Right lobe of liver (tissue), 6 donors: ENCODE results near the gene HELZ2. TPM values are rescaled to one million over a fixed set of nuclear protein-coding genes. Genes with fewer than 3 reads are reported as not detected.
"Not testable (repeated sequence)": the region's sequence is repeated elsewhere in the genome, so short reads cannot be mapped to it uniquely, and the experiment has no call there.

Experiments used
- ATAC-seq, 4 donors: fragments of 200-7000 bp; cut with Tn5 transposase; one replicate each; pipeline ENCODE4 v1.9.1; 2020; ENCODE audit warnings: mild to moderate bottlenecking in 4 of 4, moderate library complexity in 4 of 4
- DNase-seq, 3 donors: peaks; one replicate each; pipeline ENCODE4 v3.0.0-alpha.2; 2020
- H3K27ac ChIP-seq, 3 donors: fragments of 200-600 bp; one replicate each; pipeline ENCODE4 v1.8.0; 2022
- H3K27me3 ChIP-seq, 2 donors: fragments of 200-600 bp; one replicate each; pipeline ENCODE4 v1.8.0; 2022
- H3K36me3 ChIP-seq, 4 donors: fragments of 200-600 bp; sonication (generic) in 1 of 4; one replicate each; pipeline versions ENCODE4 v1.5.1 to v1.8.0; 2017 to 2022; ENCODE audit warnings: control low read depth in 1 of 4
- H3K4me1 ChIP-seq, 4 donors: fragments of 200-600 bp; sonication (generic) in 1 of 4; one replicate each; pipeline versions ENCODE4 v1.5.1 to v1.8.0; 2017 to 2022; ENCODE audit warnings: control low read depth in 1 of 4
- H3K4me3 ChIP-seq, 3 donors: fragments of 200-600 bp; one replicate each; pipeline ENCODE4 v1.8.0; 2022
- H3K9me3 ChIP-seq, 4 donors: fragments of 200-600 bp; sonication (generic) in 1 of 4; one replicate each; pipeline versions ENCODE4 v1.5.1 to v1.8.0; 2017 to 2022; ENCODE audit warnings: control low read depth in 1 of 4
- CTCF ChIP-seq, 4 donors: fragments of 200-600 bp in 3 of 4; fragments of 450-650 bp in 1 of 4; IDR thresholded peaks; one replicate each; pipeline versions ENCODE4 v1.5.1 to v1.8.0; 2016 to 2022; ENCODE audit warnings: antibody characterized with exemption in 4 of 4, mild to moderate bottlenecking in 2 of 4
- POLR2A ChIP-seq: fragments of 450-650 bp; IDR thresholded peaks from one replicate; pipeline ENCODE4 v1.6.1; 2017; ENCODE audit warnings: antibody characterized with exemption, mild to moderate bottlenecking
- WGBS: methylation state at CpG from one replicate; pipeline ENCODE4 v1.1.6; 2018; ENCODE audit warnings: low coverage, low lambda C conversion rate; ENCODE audit not compliant: insufficient coverage; ENCODE audit errors: missing lambda C conversion rate; 5-methylcytosine and 5-hydroxymethylcytosine counted together
- intact Hi-C, 2 donors: fragments of 100-400 bp; cut with DNase I; formaldehyde crosslinking; loops; one replicate each; pipeline versions ENCODE4 v1.11.2 to v1.14.1; 2022
- total RNA-seq, 6 experiments: library from RNA; depleted of rRNA in 2 of 6; stranded (reverse); fragments of >200 nt in 2 of 6; fragmentation: NEBNext Ultra II Directional in 3 of 6; extraction: Animal tissue kit (Norgen Biotek cat#: 25700) in 3 of 6; gene quantifications; one replicate each; pipeline versions ENCODE4 v1.1.0 to v1.2.4, GENCODE V29; 2016 to 2023
- donor health status: DM: no; HTN: yes; CAD: no.
- donor health status: DM: no; HTN: no; CAD: no.
- donor health status: DM: no; HTN: no; CAD: no.
- donor health status: DM: no; HTN: yes; CAD: no.
- donor health status: DM: no; HTN: yes; CAD: no.

HELZ2 gene
- total RNA-seq, 6 experiments from 2014 or later = 14.8 to 30.3 (median 24.1) TPM

GRCh38 chr20:63560333-63560805, 13.7 kb downstream of the HELZ2 start:
- no peaks in the 10 kb centered on the region for H3K27me3 ChIP-seq
- H3K4me3 ChIP-seq = no peak overlapping the region
- ATAC-seq (no peak), DNase-seq (no peak)
- intact Hi-C loops = no loop called here
- H3K36me3 ChIP-seq = peaks cover 0 to 41% (median 15%) of the 10 kb centered on the region in 4 donors
- no peaks in the 10 kb centered on the region for H3K9me3 ChIP-seq
- H3K4me1 ChIP-seq = no peaks in the 10 kb centered on the region
- no peak for TF ChIP-seq POLR2A
- TF ChIP-seq CTCF (IDR thresholded peaks at IDR 0.05) = no peak
- WGBS = 82% methylated on average over 7 of the region's 16 CpGs
- no peak overlapping the region for H3K27ac ChIP-seq

- intact Hi-C loops, H3K9me3 ChIP-seq, ATAC-seq, H3K4me1 ChIP-seq, H3K27ac ChIP-seq, H3K27me3 ChIP-seq, DNase-seq, H3K4me3 ChIP-seq: not testable (repeated sequence)
- H3K36me3 ChIP-seq = peaks cover 0 to 34% (median 15%) of the 10 kb centered on the region in 4 donors
- WGBS = 100% methylated on average over 1 of the region's 31 CpGs
Observed at GRCh38 chr20:63559485-63560332, 14.3 kb downstream of the HELZ2 start.

- Histone ChIP-seq H3K27me3 (no peaks in the 10 kb centered on the region), H3K9me3 (no peaks in the 10 kb centered on the region), H3K4me1 (no peaks in the 10 kb centered on the region), H3K27ac (no peak overlapping the region), H3K4me3 (no peak overlapping the region), H3K36me3 (peaks cover 0 to 33% (median 15%) of the 10 kb centered on the region in 4 donors)
- no peak for TF ChIP-seq POLR2A
- TF ChIP-seq CTCF (IDR thresholded peaks at IDR 0.05) = no peak
- DNase-seq (no peak), ATAC-seq (no peak)
- WGBS = 86% methylated on average over 9 of the region's 14 CpGs
- intact Hi-C loops = no loop called here
Observed at GRCh38 chr20:63558804-63559484, 15.1 kb downstream of the HELZ2 start.

- no peaks in the 10 kb centered on the region for H3K27me3 ChIP-seq
- H3K4me1 ChIP-seq = no peaks in the 10 kb centered on the region
- no peak for DNase-seq
- peaks cover 0 to 27% (median 9%) of the 10 kb centered on the region in 4 donors for H3K36me3 ChIP-seq
- ATAC-seq = no peak
- intact Hi-C loops = no loop called here
- no peaks in the 10 kb centered on the region for H3K9me3 ChIP-seq
- no peak overlapping the region for H3K4me3 ChIP-seq
- H3K27ac ChIP-seq = no peak overlapping the region
- TF ChIP-seq POLR2A = no peak
- no peak for TF ChIP-seq CTCF (IDR thresholded peaks at IDR 0.05)
- WGBS = 87% methylated on average over 6 of the region's 19 CpGs
Observed at GRCh38 chr20:63557481-63557891, 16.6 kb downstream of the HELZ2 start.
